Posterior cingulate gyrus (tissue), 11 donors: ENCODE results near the gene SPC25.

Experiments
- DNase-seq, 10 donors: peaks; one replicate each; pipeline versions ENCODE4 v3.0.0 to v3.0.0-alpha.2; 2020 to 2021; ENCODE audit warnings: mixed read lengths in 3 of 10
- intact Hi-C: fragments of 100-400 bp; cut with DNase I; formaldehyde crosslinking; loops from one replicate; pipeline ENCODE4 v1.15.1; 2023

SPC25 gene

DNA sequence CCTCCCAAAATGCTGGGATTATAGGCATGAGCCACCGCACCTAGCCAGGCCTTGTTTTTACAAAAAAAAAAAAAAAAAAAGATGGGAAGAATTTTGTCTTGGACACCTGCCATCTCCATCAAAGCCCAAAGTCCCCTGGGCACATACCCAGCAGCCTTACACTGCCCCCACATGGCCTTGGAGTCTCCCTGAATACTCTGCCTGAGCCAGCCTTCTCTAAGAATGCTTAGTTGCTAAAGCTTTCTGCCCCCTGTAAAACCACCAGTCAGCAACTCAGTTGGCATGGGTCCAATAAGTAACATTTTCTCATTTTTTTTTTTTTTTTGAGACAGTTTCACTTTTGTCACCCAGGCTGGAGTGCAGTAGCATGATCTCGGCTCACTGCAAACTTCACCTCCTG lies 40.6 kb downstream of the SPC25 start:
- intact Hi-C loops = no loop called here
- no peak for DNase-seq

DNA sequence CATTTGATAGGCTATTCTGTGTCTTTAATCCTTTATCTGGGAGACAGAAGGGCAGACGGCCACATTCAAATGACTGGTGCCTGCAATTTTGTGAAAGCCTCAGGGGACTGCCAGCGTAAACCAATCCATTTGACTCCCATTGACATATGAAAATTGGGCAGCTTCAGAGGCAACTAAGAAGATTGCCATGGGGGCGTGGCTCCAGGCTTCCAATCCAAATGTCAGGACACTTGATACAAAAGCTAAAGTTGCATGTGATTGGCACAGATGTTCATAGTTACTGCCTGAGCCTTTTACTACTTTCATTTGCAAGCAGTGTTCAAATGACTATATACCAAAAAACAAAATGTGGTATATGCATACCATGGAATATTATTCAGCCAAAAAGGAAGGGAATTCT lies 42.0 kb downstream of the SPC25 start:
- intact Hi-C loops = no loop called here
- DNase-seq = no peak

DNA sequence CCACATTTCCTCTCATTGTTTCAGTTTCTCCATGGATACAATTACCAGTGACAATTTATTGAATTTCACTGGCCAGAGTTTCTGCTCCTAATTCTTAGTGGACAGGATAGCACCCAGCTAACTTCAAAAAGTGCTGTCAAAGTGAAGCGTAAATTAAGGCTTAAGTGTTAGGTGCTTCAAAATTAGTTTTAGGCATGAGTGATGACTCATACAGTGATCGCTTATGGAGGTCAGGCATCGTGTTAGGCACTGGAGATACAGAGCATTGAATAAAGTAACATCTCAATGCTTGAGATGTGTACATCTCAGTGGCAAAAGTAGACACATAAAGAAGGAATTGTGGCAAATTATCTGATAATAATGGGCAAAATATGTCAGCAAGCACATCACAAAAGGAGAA lies 47.0 kb downstream of the SPC25 start:
- intact Hi-C loops = no loop called here
- DNase-seq = no peak

DNA sequence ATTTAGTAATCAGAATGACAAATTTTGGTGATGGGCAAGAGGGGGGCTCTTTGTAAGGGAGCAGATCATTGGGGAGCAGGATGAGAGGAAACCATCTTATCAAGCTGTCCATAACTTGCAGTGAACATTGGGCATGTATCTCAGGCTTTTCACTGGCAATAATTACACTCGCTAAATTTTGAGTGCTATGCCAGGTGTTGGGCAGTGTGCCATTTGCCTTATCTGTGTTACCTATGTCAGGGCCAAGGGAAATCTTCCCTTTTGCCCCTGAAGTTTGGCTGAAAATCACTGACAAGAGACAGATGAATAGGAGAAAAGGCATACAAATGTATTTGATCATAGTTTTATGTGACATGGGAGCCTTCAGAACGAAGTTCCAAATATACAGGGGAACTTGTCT lies 48.8 kb downstream of the SPC25 start:
- intact Hi-C loops = no loop called here
- DNase-seq = no peak

DNA sequence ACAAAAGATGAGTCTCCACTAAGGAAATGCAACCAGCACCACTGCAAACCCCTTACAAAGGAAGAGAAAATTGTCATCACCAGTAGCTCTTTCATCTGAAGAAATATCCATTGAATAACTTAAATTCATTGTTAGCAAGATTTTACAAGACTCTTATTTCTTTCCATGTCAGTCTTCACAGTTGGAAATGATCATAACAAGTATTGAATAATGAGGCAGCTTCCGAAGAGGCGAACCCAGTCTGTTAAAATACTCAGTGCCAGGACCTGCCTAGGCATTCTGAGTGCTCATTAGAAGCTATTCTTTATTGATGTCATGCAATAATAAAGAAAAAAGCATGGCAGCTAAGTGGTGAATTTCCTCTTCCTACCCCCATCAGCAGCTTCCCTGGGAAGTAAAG lies 54.3 kb downstream of the SPC25 start:
- no peak for DNase-seq
- intact Hi-C loops = no loop called here

DNA sequence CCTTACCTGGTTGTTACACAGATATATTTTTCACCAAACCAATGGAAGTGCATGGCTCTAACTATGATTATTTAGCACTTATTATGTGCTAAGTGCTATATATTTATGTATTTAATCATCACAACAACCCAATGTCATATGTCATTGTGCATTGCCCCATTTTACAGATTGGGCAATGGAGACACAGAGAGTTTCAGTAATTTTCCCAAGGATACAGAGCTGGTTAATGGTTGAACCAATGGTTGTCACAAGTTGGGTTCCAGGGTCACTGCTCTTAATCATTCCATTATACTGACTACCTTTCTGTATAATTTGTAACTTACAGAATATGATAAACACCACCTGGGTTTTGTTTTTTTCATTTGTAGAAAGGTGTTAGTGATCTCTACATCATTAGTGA lies 58.6 kb downstream of the SPC25 start:
- no peak for DNase-seq
- intact Hi-C loops = no loop called here

DNA sequence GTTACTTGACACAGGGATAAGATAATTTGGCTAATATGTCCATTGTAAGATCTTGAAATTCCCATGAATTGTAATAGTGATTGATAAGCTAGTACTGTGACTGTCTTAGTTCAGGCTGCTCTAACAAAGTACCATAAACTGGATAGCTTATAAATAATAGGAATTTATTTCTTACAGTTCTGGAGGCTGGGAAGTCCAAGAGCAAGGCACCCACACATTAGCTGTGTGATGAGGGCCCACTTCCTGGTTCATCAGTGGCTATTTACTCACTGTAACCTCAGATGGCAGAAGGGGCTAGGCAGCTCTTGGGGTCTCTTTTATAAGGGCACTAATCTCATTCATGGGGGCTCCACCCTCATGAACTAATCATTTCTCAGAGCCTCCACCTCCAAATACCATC lies 59.3 kb downstream of the SPC25 start:
- no peak for DNase-seq
- intact Hi-C loops = no loop called here

DNA sequence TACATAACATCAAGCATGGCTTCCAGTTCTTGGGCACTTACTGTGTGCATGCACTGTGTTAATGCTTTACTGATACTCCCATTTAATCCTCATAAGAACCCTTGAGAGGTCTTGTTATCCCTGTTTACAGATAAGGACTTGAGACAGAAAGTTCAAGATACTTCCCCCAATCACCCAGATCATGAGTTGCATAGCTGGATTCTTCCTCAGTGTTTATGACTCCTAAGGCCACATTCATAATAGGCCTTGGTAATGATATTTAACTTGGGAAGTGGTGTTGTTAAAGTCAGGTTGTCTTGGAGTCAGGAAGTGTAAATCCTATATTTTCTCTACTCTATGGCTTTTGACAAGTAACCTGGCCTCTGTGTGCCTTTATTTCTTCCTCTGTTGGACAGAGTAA lies 65.1 kb downstream of the SPC25 start:
- intact Hi-C loops = no loop called here
- no peak for DNase-seq

DNA sequence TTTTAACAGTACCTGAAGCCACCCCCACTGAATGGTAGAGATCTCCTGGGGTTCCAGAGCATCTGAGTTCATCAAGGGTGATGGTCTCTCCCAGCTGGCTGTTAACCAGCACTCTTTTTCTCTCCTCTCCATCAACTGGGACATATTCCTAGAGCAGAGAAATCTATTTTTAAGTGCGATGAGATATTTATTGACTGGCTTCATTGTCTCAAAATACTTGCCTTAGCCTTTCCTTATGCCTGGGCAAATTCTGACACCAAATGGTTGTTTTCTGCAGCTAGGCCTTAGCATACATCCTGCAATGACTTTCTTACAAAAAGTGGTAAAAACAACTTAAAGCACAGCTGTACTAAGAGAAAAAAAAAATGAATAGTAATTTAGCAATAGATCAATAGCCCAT lies 68.2 kb downstream of the SPC25 start:
- intact Hi-C loops = no loop called here
- no peak for DNase-seq

DNA sequence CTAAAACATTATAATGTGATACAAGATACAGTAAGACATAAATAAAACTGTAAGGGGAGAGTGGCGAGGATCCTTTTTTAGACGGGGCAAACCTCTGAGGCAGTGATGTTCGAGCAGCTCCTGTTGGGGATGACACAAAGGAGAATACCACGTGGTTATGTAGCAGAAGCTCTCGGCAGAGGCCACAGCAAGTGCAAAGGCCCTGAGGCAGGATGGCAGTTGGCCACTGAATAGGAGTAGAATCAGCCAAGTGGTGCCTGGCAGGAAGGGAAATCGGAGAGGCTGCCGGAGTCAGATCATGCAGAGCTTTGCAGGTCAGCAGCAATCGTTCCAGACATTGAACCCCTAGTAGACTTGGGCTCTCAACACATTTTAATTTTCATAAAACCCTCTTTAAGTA lies 68.7 kb downstream of the SPC25 start:
- intact Hi-C loops = no loop called here
- DNase-seq = no peak
